ENCODE measurements around the gene TAPT1. TPM values are rescaled to one million over a fixed set of nuclear protein-coding genes. Genes with fewer than 3 reads are reported as not detected.
A peak's percentile ranks its signal among the peaks of the same experiment; 100 is the strongest.
"Not testable (repeated sequence)": the region's sequence is repeated elsewhere in the genome, so short reads cannot be mapped to it uniquely, and the experiment has no call there.

Gene TAPT1
- total RNA-seq, 2 donors from 2014 or later = 33.6 to 52.5 TPM

- H3K9me3 Mint-ChIP-seq = no peaks in the 10 kb centered on the region
- no peaks in the 10 kb centered on the region for H3K36me3 Mint-ChIP-seq
- DNase-seq (ENCODE audit: low spot score in 2 of 2) (no peak), ATAC-seq (no peak)
- H3K27ac Mint-ChIP-seq = no peak overlapping the region
Measured at GRCh38 chr4:16202598-16202997, 23.7 kb downstream of the TAPT1 start.

- Mint-ChIP-seq H3K9me3 (no peaks in the 10 kb centered on the region), H3K36me3 (peaks cover 0 to 10% of the 10 kb centered on the region in 2 donors), H3K27ac (no peak overlapping the region)
- no peak for DNase-seq (ENCODE audit: low spot score in 2 of 2)
- ATAC-seq = no peak
Measured at GRCh38 chr4:16199093-16199492, 27.2 kb downstream of the TAPT1 start.

GRCh38 chr4:16197876-16198665 lies 28.2 kb downstream of the TAPT1 start:
- H3K36me3 Mint-ChIP-seq = peaks cover 0 to 14% of the 10 kb centered on the region in 2 donors
- DNase-seq (ENCODE audit: low spot score in 2 of 2) (no peak), ATAC-seq (no peak)
- H3K27ac Mint-ChIP-seq = no peak overlapping the region
- H3K9me3 Mint-ChIP-seq = no peaks in the 10 kb centered on the region

- ATAC-seq = peak in 1 of 2 donors; percentile 46
- no peaks in the 10 kb centered on the region for H3K9me3 Mint-ChIP-seq
- H3K27ac Mint-ChIP-seq = peak overlapping the region in 1 of 2 donors; percentile 46
- peaks cover 0 to 14% of the 10 kb centered on the region in 2 donors for H3K36me3 Mint-ChIP-seq
- DNase-seq (ENCODE audit: low spot score in 2 of 2) = no peak
Measured at GRCh38 chr4:16196482-16197393, 29.5 kb downstream of the TAPT1 start.

- ATAC-seq = peak in 1 of 2 donors; percentile 28
Measured at GRCh38 chr4:16195209-16195608, 31.1 kb downstream of the TAPT1 start.

GRCh38 chr4:16194798-16195197 lies 31.5 kb downstream of the TAPT1 start:
- Mint-ChIP-seq H3K27ac (peak overlapping the region in 1 of 2 donors; percentile 82), H3K36me3 (peaks cover 5 to 14% of the 10 kb centered on the region in 2 donors)
- H3K9me3 Mint-ChIP-seq; ATAC-seq; DNase-seq (ENCODE audit: low spot score in 2 of 2): not testable (repeated sequence)

More at GRCh38 chr4:16195209-16195608, 31.1 kb downstream of the TAPT1 start:
- peak overlapping the region in 1 of 2 donors; percentile 82 for H3K27ac Mint-ChIP-seq
- no peak for DNase-seq (ENCODE audit: low spot score in 2 of 2)
- no peaks in the 10 kb centered on the region for H3K9me3 Mint-ChIP-seq
- peaks cover 5 to 14% of the 10 kb centered on the region in 2 donors for H3K36me3 Mint-ChIP-seq

- peaks cover 5 to 14% of the 10 kb centered on the region in 2 donors for H3K36me3 Mint-ChIP-seq
- no peak for ATAC-seq
- H3K9me3 Mint-ChIP-seq = no peaks in the 10 kb centered on the region
- H3K27ac Mint-ChIP-seq = no peak overlapping the region
- no peak for DNase-seq (ENCODE audit: low spot score in 2 of 2)
Measured at GRCh38 chr4:16194214-16194613, 32.1 kb downstream of the TAPT1 start.

GRCh38 chr4:16192631-16193518 lies 33.4 kb downstream of the TAPT1 start:
- ATAC-seq (no peak), DNase-seq (ENCODE audit: low spot score in 2 of 2) (no peak)
- H3K27ac Mint-ChIP-seq = no peak overlapping the region
- peaks cover 5 to 14% of the 10 kb centered on the region in 2 donors for H3K36me3 Mint-ChIP-seq
- H3K9me3 Mint-ChIP-seq = no peaks in the 10 kb centered on the region

GRCh38 chr4:16192057-16192456 lies 34.2 kb downstream of the TAPT1 start:
- DNase-seq (ENCODE audit: low spot score in 2 of 2) (no peak), ATAC-seq (no peak)
- Mint-ChIP-seq H3K9me3 (no peaks in the 10 kb centered on the region), H3K36me3 (peaks cover 5 to 14% of the 10 kb centered on the region in 2 donors), H3K27ac (no peak overlapping the region)

- H3K36me3 Mint-ChIP-seq = peaks cover 5 to 11% of the 10 kb centered on the region in 2 donors
Measured at GRCh38 chr4:16187455-16187854, 38.8 kb downstream of the TAPT1 start.

GRCh38 chr4:16186986-16187385 lies 39.3 kb downstream of the TAPT1 start:
- DNase-seq (ENCODE audit: low spot score in 2 of 2) (no peak), ATAC-seq (no peak)
- Mint-ChIP-seq H3K36me3 (peaks cover 5 to 11% of the 10 kb centered on the region in 2 donors), H3K9me3 (no peaks in the 10 kb centered on the region), H3K27ac (no peak overlapping the region)

More at GRCh38 chr4:16187455-16187854, 38.8 kb downstream of the TAPT1 start:
- no peaks in the 10 kb centered on the region for H3K9me3 Mint-ChIP-seq
- no peak for DNase-seq (ENCODE audit: low spot score in 2 of 2)
- no peak overlapping the region for H3K27ac Mint-ChIP-seq
- ATAC-seq = no peak

- H3K9me3 Mint-ChIP-seq = no peaks in the 10 kb centered on the region
- DNase-seq (ENCODE audit: low spot score in 2 of 2) (no peak), ATAC-seq (no peak)
- peaks cover 5 to 6% of the 10 kb centered on the region in 2 donors for H3K36me3 Mint-ChIP-seq
- H3K27ac Mint-ChIP-seq = no peak overlapping the region
Measured at GRCh38 chr4:16183604-16184003, 42.7 kb downstream of the TAPT1 start.

GRCh38 chr4:16176621-16177020 lies 49.6 kb downstream of the TAPT1 start:
- H3K36me3 Mint-ChIP-seq = no peaks in the 10 kb centered on the region
- no peak for DNase-seq (ENCODE audit: low spot score in 2 of 2)
- no peaks in the 10 kb centered on the region for H3K9me3 Mint-ChIP-seq
- no peak overlapping the region for H3K27ac Mint-ChIP-seq
- ATAC-seq = no peak

- H3K27ac Mint-ChIP-seq = no peak overlapping the region
- no peak for ATAC-seq
- H3K9me3 Mint-ChIP-seq = no peaks in the 10 kb centered on the region
- no peak for DNase-seq (ENCODE audit: low spot score in 2 of 2)
- H3K36me3 Mint-ChIP-seq = peaks cover 0 to 8% of the 10 kb centered on the region in 2 donors
Measured at GRCh38 chr4:16171831-16172230, 54.4 kb downstream of the TAPT1 start.

GRCh38 chr4:16169490-16169889 lies 56.8 kb downstream of the TAPT1 start:
- ATAC-seq = no peak
- H3K36me3 Mint-ChIP-seq = peaks cover 12 to 20% of the 10 kb centered on the region in 2 donors
- no peak for DNase-seq (ENCODE audit: low spot score in 2 of 2)
- no peaks in the 10 kb centered on the region for H3K9me3 Mint-ChIP-seq
- H3K27ac Mint-ChIP-seq = no peak overlapping the region

GRCh38 chr4:16168710-16169388 lies 57.4 kb downstream of the TAPT1 start:
- DNase-seq (ENCODE audit: low spot score in 2 of 2) (no peak), ATAC-seq (no peak)
- Mint-ChIP-seq H3K27ac (peak overlapping the region; percentile 23 to 44), H3K9me3 (no peaks in the 10 kb centered on the region), H3K36me3 (peaks cover 12 to 20% of the 10 kb centered on the region in 2 donors)

Measured in activated naive CD4-positive, alpha-beta T cell treated with anti-CD3 and anti-CD28 coated beads, Interleukin-2, amount 50 U/mL, for 72 hours (primary cell).